ENCODE measurements around the gene KLHL6. TPM values are rescaled to one million over a fixed set of nuclear protein-coding genes. Genes with fewer than 3 reads are reported as not detected.
"Not testable (repeated sequence)": the region's sequence is repeated elsewhere in the genome, so short reads cannot be mapped to it uniquely, and the experiment has no call there.

The KLHL6 gene
- total RNA-seq, 2 experiments from 2014 or later, result 34.1 to 36.9 TPM

DNA sequence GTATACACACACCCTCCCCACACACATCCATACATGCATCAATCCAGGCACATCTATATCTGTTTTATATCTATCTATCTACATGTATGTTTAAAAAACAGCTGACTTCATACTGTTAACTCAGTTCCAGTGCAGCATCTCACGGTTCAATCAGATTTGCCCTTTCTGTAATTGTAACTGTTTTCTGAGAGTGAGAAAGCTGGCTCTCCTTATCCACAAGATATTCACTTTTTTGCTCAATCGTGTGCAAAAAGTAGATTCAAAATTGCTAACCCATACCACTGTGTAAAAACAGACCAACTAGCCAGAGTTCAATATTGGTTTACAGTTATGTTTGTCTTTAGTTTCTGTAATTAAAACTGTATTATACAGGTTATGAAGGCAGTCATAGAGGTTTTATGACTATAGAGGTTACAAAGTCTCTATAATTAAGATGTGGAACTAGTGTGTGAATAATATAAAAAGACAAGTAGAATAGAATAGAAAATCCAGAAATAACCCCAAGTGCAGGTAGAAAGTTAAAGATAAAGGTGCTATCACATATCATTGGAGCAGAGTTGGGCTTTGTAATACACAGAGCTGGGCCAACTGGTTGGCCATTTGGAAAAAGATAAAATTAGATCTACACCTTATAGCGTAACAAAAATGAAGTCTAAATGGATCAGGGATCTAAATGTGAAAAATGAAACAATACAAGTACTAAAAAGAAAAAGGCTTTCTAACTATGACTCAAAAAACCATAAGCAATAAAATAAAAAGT is 107.0 kb downstream of the KLHL6 start:
- DNase-seq (no peak), ATAC-seq (ENCODE audit: low read depth) (no peak)
- H3K4me3 Mint-ChIP-seq, result peak overlapping the region; percentile 94
- H3K9me3 Mint-ChIP-seq, result peaks cover 5% of the 10 kb centered on the region
- peaks cover 10% of the 10 kb centered on the region for H3K4me1 Mint-ChIP-seq
- POLR2A ChIA-PET, result interaction anchor here (1.3 kb wide), 1 partner anchor 20 kb away, joined by 5 read pairs; the partner anchor contains the start of gene MCF2L2
- H3K36me3 Mint-ChIP-seq, result peaks cover 10% of the 10 kb centered on the region
- no peak overlapping the region for H3K27ac Mint-ChIP-seq
- H3K27me3 Mint-ChIP-seq, result peaks cover 8% of the 10 kb centered on the region

DNA sequence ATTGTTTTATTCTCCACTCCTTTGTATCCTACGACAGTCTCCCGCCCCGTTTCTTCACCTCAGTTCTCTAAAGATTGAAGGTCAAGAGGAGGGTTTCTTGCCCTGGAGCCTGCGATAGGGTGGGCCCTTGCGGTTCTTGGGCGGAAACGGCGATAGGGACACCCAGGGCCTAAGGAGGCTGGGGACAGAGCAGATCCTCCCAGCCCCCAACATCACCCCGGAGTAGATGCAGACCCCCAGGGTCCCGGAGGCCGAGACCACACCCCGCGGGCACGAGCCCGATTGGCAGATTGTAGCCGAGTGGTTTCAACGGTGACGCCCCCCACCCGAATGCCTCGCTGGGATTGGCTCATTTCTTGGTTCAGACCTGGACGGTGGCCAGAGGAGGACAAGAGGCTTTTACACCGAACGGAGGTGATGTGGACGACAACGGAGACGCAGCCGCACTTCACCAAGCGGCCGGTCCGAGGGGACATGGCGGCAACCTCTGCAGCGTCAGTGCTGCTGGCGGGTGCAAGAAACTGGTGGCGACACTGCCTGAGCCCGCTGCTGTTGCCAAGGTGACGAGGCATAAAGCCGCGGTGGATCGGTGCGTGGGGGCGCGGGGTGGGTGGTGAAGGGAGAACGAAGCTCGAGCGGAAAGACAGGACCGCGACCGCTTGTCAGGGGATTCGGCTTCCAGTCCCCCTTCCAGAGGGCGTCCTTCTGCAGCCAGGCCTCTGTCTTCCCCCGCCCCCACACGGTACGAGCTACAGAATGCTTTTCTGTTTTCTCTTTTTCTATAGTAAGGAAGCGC is 108.1 kb downstream of the KLHL6 start:
- Mint-ChIP-seq H3K9me3 (peaks cover 11% of the 10 kb centered on the region), H3K27me3 (peaks cover 16% of the 10 kb centered on the region), H3K27ac (peak overlapping the region; percentile 85), H3K36me3 (peaks cover 13% of the 10 kb centered on the region), H3K4me3 (peak overlapping the region; percentile 94), H3K4me1 (peaks cover 10% of the 10 kb centered on the region)
- POLR2A ChIA-PET, result interaction anchor here (1.0 to 1.3 kb wide), 2 partner anchors 17 to 19 kb away, joined by 5 to 7 read pairs; partner anchors contain the start of gene MCF2L2
- ATAC-seq (ENCODE audit: low read depth), result peak; percentile 91
- peak; percentile 77 for DNase-seq

DNA sequence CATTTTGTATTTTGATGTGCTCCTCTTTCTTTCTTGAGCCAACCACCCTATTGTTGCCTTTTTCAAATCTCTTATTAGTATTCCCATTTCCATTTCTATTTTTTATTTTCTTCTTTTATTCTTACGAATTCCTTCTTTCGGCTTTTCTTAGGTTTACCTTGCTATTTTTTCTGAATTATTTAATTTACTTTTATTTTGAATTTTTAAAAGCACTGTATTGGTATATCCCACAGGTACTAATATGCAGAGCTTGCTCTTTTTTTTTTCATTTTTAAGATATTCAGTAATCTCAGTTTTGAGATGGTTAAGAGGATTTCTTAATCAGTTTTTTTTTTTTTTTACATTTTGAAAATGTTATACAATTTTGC is 108.7 kb downstream of the KLHL6 start:
- no peak for DNase-seq
- peaks cover 12% of the 10 kb centered on the region for H3K9me3 Mint-ChIP-seq
- H3K4me1 Mint-ChIP-seq, result peaks cover 10% of the 10 kb centered on the region
- peaks cover 10% of the 10 kb centered on the region for H3K36me3 Mint-ChIP-seq
- no peak overlapping the region for H3K27ac Mint-ChIP-seq
- peak overlapping the region; percentile 94 for H3K4me3 Mint-ChIP-seq
- POLR2A ChIA-PET, result interaction anchor here (1.0 kb wide), 1 partner anchor 17 kb away, joined by 7 read pairs; no protein-coding TSS in a partner anchor
- H3K27me3 Mint-ChIP-seq, result peaks cover 18% of the 10 kb centered on the region
- ATAC-seq (ENCODE audit: low read depth), result no peak

DNA sequence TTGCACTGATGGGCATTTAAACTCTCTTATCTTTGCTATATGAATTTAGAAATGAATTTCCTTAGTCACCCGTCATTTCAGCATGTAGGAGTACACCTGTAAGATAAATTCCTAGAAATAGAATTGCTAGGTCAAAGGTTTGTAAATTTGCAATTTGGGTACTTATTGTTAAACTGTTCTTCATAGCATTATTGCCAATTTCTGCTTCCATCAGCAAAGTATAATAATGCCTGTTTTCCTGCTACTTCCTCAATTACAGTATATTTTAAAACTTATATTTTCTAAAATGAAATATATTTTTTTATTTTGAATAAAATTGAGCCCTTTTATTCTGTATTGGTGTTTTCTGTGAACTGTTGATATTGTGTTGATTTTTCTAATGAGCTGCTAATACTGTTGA is 110.8 kb downstream of the KLHL6 start:
- Mint-ChIP-seq H3K9me3 (peaks cover 12% of the 10 kb centered on the region), H3K4me1 (peaks cover 10% of the 10 kb centered on the region), H3K4me3 (no peak overlapping the region), H3K36me3 (peaks cover 5% of the 10 kb centered on the region), H3K27me3 (peaks cover 22% of the 10 kb centered on the region), H3K27ac (no peak overlapping the region)
- DNase-seq (no peak), ATAC-seq (ENCODE audit: low read depth) (no peak)
- POLR2A ChIA-PET, result no interaction called here

GRCh38 chr3:183443395-183444385 is 111.8 kb downstream of the KLHL6 start:
- no peak for ATAC-seq (ENCODE audit: low read depth)
- Mint-ChIP-seq H3K27ac (no peak overlapping the region), H3K4me1 (peaks cover 10% of the 10 kb centered on the region), H3K27me3 (peaks cover 22% of the 10 kb centered on the region), H3K36me3 (peaks cover 5% of the 10 kb centered on the region), H3K9me3 (peaks cover 12% of the 10 kb centered on the region), H3K4me3 (no peak overlapping the region)
- no peak for DNase-seq
- POLR2A ChIA-PET, result no interaction called here

DNA sequence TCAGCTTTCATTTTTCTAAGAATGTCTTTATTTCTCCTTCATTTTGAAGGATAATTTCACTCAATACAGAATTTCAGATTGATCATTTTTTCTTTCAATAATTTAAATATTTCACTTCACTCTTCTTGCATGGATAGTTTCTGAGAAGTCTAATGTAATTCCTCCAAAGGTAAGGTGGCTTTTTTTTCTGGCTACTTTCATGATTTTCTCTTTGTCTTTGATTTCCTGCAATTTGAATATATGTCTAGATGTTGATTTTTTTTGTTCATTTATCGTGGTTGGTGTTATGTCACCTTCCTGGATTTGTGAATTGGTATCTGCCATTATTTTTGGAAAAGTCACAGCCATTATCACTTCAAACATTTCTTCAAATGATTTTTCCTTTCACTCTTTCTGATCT is 112.5 kb downstream of the KLHL6 start:
- H3K9me3 Mint-ChIP-seq, result peaks cover 12% of the 10 kb centered on the region
- ATAC-seq (ENCODE audit: low read depth) (no peak), DNase-seq (no peak)
- peaks cover 5% of the 10 kb centered on the region for H3K36me3 Mint-ChIP-seq
- POLR2A ChIA-PET, result no interaction called here
- no peak overlapping the region for H3K27ac Mint-ChIP-seq
- H3K4me1 Mint-ChIP-seq, result peaks cover 5% of the 10 kb centered on the region
- no peak overlapping the region for H3K4me3 Mint-ChIP-seq
- H3K27me3 Mint-ChIP-seq, result peaks cover 22% of the 10 kb centered on the region

- H3K27ac Mint-ChIP-seq; H3K4me3 Mint-ChIP-seq; POLR2A ChIA-PET; H3K4me1 Mint-ChIP-seq; DNase-seq; H3K36me3 Mint-ChIP-seq; ATAC-seq (ENCODE audit: low read depth): not testable (repeated sequence)
- Mint-ChIP-seq H3K9me3 (peaks cover 12% of the 10 kb centered on the region), H3K27me3 (peaks cover 22% of the 10 kb centered on the region)
These were observed 115.0 kb downstream of the KLHL6 start for GRCh38 chr3:183440521-183440920.

GRCh38 chr3:183439515-183439914 is 116.0 kb downstream of the KLHL6 start:
- POLR2A ChIA-PET, result interaction anchor here (0.8 kb wide), 1 partner anchor 198 kb away, joined by 4 read pairs; no protein-coding TSS in a partner anchor
- peaks cover 22% of the 10 kb centered on the region for H3K27me3 Mint-ChIP-seq
- peaks cover 4% of the 10 kb centered on the region for H3K4me1 Mint-ChIP-seq
- H3K36me3 Mint-ChIP-seq, result peaks cover 5% of the 10 kb centered on the region
- DNase-seq (no peak), ATAC-seq (ENCODE audit: low read depth) (no peak)
- no peak overlapping the region for H3K27ac Mint-ChIP-seq
- peaks cover 10% of the 10 kb centered on the region for H3K9me3 Mint-ChIP-seq
- H3K4me3 Mint-ChIP-seq, result no peak overlapping the region

DNA sequence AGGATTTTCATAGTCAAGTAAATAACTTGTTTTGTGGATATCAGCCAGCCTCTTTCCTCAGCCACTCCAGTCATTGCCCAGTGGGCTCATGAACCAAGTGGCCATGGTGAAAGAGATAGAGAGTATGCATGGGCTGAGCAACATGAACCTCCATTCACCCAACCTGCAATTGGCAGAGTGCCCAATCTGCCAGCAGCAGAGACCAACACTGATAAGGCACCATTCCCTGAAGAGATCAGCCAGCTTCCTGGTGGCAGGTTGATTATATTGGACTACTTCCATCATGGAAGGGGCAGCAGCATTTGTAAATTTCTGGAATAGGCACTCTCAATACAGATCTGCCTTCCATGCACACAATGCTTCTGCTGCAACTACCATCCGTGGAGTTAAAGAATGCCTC is 116.8 kb downstream of the KLHL6 start:
- Mint-ChIP-seq H3K27me3 (peaks cover 21% of the 10 kb centered on the region), H3K4me1 (peaks cover 4% of the 10 kb centered on the region), H3K36me3 (peaks cover 5% of the 10 kb centered on the region), H3K27ac (no peak overlapping the region), H3K4me3 (no peak overlapping the region), H3K9me3 (peaks cover 9% of the 10 kb centered on the region)
- DNase-seq (no peak), ATAC-seq (ENCODE audit: low read depth) (no peak)
- POLR2A ChIA-PET, result no interaction called here

DNA sequence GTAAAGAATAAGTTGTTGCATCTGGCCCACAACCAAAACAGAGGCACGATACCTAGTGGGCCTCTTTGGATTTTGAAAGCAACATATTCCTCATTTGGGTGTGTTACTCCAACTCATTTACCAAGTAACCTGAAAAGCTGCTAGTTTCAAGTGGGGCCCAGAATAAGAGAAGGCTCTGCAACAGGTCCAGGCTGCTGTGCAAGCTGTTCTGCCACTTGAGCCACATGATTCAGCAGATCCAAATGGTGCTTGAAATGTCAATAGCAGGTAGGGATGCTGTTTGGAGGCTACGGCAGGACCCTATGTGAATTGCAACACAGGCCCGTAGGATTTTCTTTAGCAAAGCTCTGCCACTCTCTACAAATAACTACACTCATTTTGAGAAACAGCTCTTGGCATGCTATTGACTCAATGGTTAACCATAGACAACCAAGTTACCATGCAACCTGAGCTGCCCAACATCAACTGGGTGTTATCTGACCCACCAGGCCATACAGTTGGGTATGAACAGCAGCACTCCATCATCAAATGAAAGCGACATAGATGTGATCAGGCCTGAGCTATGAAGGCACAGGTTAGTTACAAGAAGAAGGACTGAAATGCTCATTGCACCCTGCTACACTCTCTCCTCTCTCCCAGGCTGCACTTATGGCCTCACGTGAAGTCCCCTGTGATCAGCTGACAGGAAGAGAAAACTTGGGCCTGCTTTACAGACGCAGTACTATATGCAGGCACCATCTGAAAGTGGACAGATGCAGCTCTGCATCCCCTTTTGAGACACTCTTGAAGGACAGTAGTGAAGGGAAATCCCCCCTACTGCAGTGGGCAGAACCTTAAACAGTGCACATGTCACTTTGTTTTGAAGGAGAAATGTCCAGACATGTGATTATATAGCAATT is 117.6 kb downstream of the KLHL6 start:
- POLR2A ChIA-PET, result interaction anchor here (0.6 kb wide), 1 partner anchor 258 kb away, joined by 3 read pairs; no protein-coding TSS in a partner anchor

More for the DNA sequence above, 117.6 kb downstream of the KLHL6 start:
- Mint-ChIP-seq H3K36me3 (no peaks in the 10 kb centered on the region), H3K4me1 (peaks cover 4% of the 10 kb centered on the region), H3K27me3 (peaks cover 18% of the 10 kb centered on the region), H3K9me3 (peaks cover 1% of the 10 kb centered on the region), H3K27ac (no peak overlapping the region), H3K4me3 (no peak overlapping the region)
- DNase-seq (no peak), ATAC-seq (ENCODE audit: low read depth) (no peak)

Measured in activated naive CD8-positive, alpha-beta T cell treated with anti-CD3 and anti-CD28 coated beads, Interleukin-2, amount 10 ng/mL, durations not matched to agents 7 days and 5 days (primary cell).